Stimulated activated CD4-positive, alpha-beta T cell treated with anti-CD3 and anti-CD28 coated beads, Interleukin-4, amount 100 ng/mL, for 24 hours (primary cell): ENCODE measurements around the gene RXRB.

ENCODE experiments used
- DNase-seq: peaks from one replicate; pipeline ENCODE4 v3.0.0-alpha.2; 2020

RXRB gene

DNA sequence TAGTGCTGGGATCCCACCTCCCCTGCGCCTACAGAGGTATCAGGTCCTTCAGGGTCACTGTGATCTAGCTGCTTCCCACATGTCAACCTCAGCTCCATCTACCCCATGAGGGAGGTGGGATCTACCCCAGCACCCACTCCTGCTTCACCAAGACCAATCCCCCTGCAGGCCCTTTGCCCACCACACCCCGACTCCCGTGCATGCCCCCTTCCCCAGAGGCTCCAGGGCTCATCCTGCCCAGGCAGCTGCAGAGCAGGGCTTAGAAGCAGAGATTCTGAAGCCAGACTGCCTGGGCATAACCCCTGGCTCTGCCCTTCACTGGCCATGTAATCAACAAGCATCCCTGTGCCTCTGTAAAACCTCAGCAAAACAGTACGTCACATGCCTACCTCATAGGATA, 25.7 kb downstream of the RXRB start:
- no peak for DNase-seq

DNA sequence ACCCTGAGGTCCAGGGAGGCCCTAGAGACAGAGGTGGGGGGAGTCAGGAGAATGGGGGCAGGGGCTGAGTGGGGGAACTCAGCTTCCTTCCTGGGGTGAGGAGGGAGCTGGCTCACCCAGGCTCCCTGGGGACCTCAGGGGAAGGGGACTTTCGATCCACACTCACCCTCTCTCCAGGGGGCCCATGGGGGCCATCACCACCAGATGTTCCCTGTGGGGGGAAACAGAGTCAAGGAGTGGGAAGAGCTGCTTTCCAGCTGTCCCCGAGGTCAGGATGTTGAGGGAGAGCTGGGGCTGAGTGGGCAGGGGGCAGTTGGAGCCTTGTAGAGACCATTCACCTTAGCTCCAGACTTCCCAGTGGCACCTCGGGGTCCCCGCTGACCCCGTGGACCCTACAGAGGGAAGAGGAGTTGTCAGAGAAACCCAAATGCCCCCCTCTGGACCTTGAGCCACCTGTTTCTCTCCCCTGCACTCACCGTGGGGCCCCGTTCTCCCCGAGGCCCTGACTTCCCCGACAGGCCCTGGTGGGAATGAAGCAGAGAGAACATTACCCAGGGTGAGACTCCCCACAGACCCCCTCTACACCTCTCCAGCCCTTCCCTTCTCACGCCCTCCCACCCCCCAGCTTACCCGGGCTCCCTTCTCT, 26.8 kb downstream of the RXRB start:
- DNase-seq = no peak

GRCh38 chr6:33172688-33173534, 27.6 kb downstream of the RXRB start:
- no peak for DNase-seq

- no peak for DNase-seq
Measured at GRCh38 chr6:33171880-33172687, 28.4 kb downstream of the RXRB start.

GRCh38 chr6:33171016-33171879, 29.2 kb downstream of the RXRB start:
- DNase-seq = no peak

DNA sequence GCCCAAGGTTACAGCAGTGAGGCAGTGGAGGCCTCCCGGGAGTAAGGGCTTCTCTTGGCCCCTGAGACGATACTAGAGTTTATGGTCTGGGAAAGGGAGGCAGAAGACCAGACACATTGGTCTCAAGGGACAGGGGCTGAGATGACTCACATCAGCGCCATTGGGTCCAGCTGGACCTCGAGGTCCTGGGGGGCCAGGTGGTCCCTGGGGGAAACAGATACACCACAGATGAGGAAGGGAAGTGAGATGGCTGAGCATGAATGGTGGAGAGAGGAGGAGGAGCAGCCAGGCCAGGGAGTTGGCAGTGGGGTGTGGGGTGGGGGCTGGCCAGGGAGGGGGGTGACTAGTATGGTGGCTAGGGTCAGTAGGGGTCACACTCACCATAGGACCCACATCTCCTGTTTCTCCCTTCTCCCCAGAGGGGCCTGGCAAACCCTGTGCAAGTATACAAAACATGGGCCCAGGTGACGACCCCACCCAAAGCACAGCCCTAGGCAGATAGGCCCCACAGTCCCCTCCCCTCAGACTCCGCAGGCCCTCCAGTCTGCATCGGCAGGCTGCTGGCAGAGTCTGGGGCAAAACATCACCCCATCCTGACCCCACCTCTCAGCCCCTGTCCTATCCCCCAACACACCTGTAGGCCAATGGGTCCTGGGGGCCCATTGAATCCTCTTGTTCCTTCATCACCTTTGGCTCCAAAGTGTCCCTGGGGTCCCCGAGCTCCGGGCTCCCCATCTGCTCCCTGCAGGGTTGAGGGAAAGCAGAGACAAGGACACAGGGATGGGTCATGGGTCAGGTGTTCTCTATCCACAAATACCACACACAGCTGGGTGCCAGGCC, 30.1 kb downstream of the RXRB start:
- DNase-seq = no peak

- DNase-seq = no peak
Measured at GRCh38 chr6:33169291-33170175, 30.9 kb downstream of the RXRB start.

GRCh38 chr6:33168639-33169038, 31.8 kb downstream of the RXRB start:
- DNase-seq = no peak

DNA sequence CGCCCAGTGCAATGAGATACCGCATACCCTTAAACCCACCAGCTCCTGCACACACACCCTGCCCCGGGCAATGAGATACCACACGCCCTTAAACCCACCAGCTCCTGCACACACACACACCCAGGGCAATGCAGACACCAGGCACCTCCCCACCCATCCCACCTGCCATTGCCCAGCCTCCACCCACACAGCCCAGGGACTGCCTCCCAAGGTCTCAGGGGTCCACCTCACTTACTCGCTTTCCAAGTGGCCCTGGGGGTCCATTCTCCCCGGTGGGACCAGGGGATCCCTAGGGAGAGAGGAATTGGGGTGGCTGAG, 32.2 kb downstream of the RXRB start:
- DNase-seq = no peak

DNA sequence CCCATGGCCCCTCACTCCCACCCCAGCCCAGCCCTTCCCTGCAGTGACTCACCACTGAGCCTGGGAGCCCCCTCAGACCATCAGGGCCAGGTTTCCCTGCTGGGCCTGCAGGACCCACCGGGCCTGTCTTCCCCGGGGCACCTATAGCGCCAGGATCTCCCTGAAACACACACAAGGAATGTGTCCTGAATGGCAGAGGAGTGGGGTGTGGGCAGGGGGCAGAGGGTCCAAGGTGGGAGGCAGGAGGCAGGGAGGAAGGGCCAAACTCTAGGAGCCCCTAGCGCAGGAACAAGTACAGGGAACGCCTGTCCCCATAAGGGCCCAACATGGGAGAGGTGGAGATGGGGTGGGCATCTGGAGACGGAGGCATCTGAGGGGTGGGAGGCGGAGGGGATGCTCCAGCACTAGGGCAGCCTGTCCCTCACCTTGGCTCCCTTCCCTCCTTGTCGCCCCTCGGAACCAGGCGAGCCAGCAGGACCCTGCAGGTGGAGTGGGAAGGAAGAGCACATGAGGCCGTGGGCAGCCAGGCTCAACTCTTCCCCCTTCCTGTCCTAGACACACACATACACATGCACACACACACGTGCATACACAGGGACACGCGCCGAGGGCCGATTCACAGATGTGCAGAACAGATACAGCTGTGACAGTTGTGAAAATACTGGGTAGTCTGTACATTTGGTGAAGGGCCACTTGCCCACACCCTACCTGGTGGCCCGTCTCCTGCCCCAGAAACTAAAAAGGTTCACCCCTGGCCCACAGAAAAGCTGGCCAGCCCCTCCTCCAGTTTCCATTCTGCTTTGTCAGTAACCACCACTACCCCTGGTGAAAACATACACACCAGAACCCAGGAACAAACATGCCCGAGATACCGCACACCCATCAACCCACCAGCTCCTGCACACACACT, 32.8 kb downstream of the RXRB start:
- DNase-seq = no peak

- no peak for DNase-seq
Measured at GRCh38 chr6:33166811-33167210, 33.7 kb downstream of the RXRB start.

GRCh38 chr6:33166363-33166762, 34.1 kb downstream of the RXRB start:
- no peak for DNase-seq

DNA sequence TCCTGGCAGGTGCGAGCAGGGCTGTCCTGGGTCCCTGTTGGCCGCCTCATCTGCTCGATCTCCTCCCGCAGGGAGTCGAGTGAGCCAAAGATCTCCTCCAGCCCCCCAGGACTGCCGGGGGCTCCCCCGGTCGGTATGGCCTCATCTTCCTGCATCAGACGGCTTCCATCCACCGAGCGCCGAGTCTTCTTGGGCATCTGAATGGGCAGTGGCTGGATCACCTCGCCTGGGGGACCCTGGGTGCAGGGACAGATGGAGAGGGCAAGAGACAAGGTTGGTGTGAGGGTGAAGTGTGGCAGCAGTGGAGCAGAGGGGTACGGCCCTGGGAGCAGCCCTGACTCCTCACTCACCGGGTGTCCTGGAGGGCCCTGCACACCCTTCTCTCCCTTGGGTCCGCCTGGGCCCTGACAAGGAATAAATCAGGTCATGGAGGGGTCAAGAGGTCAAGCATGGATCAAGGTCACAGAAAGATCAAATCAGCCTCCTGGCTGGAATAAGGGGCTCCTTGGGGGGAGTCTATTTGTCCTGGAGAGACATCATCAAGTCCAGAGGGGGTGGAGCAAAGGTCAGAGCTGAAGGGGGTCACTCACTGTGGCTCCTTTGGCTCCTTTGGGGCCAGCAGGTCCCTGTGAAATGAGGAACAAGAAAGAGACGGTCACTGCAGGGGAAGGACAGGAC, 34.7 kb downstream of the RXRB start:
- DNase-seq = no peak

GRCh38 chr6:33164665-33165373, 35.6 kb downstream of the RXRB start:
- no peak for DNase-seq

DNA sequence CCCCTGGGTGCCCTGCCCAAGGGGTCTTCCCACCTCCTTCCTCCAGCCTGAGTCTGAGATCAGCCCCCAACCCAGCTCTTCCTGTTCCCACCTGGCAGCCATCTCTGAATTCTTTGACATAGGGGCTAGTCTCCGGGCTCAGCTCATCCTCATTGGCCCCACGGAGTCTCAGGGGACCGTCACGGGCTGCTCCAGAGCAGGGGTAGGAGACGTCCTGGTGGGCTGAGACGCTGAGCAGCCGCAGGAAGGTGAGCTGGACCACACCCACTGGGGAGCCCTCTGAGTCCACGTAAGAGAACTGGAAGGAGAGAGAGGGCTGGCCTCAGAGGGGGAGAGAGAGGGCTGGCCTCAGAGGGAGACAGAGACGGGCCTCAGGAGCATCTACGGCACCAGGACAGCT, 36.3 kb downstream of the RXRB start:
- no peak for DNase-seq

- DNase-seq = no peak
Measured at GRCh38 chr6:33163540-33163939, 36.9 kb downstream of the RXRB start.

DNA sequence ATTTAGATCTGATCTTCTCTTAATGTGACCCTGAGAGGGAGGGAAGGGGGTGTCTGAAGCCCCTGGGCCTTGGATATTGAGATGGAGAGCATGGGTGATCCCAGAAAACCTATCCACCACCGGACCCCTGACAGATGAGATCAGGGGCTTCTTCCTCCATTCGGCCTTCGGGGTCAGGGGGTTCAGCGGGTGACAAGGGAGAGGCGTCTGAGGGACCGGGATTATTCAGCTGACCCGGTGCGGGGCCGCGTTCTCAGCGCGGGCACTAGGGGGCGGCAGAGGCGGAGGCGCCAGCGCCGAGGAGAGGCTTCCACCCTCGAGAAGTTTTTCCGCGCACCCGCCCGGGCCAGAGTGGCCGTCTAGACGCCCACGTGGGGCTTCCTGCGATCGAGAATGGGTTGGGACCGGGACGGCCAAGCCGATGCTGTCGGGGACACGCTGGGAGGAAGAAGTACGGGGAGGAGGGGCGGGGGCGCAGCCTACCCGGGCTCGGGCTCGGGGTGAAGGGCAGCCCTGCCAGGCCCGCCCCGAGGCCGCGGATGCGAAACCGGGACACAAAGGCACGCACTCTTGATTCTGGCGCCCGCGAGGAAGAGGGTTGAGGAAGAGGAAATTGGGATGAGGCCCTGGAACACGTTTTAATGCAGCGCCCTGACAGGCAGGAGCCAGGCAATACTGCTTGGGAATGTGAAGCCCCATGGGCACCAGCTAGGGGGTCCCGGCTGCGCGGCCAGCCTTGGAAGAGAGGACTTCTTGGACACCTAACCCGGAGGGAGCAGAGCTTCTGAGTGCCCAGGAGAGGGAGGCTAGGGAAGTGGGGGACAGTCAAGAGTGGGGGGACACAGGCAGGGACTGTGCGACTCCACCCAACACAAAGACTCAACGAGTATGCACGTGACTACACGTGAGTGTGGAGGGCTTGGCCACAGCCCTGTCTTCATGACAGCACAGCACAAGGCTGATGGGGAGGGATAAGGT, 38.8 kb downstream of the RXRB start:
- peak; percentile 81 for DNase-seq
